GM19328 (cell line): ENCODE results near the gene DNM1.

Experiments used
- ATAC-seq: cut with Tn5 transposase; IDR thresholded peaks from one replicate; pipeline ENCODE4 v1.9.1; 2021; ENCODE audit warnings: mild to moderate bottlenecking, moderate library complexity; ENCODE audit not compliant: unreplicated experiment

Gene DNM1

GRCh38 chr9:128203024-128203706 is at the start of gene DNM1:
DNM1 (plus strand) TSS chr9:128203379; CDS start chr9:128203471, 92 bp downstream.
- peak; percentile 86 for ATAC-seq

DNA sequence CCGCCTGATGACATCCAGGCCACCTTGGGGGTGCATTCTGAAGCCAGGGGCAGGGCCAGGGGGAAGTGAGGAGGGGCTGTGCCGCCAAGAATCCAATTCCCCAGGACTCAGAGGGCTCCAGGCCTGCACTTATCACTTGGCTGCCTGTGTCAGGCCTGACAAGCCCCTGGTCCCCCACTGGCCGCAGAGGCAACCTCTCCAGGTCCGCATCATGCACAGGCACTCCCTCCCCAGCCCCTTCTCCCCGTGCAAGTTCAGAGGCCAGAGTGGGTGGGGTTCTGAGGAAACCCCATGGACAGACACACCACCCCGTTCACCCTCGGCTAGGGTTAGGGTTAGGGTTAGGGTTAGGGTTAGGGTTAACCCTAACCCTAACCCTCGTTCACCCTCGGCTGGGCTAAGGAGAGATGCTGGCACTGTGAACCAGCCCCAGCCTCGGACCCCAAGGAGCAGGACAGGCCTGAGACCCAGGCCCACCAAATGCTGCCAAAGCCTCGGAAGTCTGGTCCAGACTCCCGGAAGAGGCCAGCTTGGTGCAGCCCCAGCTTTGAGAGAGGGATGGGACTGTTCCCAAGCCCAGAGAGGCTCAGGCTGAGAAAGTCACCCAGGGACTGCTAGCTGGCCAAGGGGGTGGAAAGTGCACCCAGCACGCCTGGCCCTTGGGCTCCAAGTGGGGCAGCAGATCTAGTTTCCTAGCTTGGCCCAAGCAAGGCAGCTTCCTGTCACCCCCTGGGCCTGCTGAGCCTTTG is 49.1 kb upstream of the DNM1 start:
- no peak for ATAC-seq

- ATAC-seq, result no peak
Measured at GRCh38 chr9:128155736-128156500, 47.3 kb upstream of the DNM1 start.

DNA sequence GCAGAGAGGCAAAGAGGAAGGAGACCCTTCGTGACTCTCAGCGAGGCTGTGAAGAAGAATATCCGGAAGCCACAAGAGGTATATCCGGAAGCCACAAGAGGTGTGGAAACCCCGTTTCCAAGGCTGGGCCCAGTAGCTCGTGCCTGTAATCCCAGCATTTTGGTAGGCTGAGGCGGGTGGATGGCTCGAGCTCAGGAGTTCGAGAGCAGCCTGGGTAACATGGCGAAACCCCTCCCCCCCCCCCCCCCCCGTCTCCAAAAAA is 43.7 kb upstream of the DNM1 start:
- ATAC-seq, result no peak

DNA sequence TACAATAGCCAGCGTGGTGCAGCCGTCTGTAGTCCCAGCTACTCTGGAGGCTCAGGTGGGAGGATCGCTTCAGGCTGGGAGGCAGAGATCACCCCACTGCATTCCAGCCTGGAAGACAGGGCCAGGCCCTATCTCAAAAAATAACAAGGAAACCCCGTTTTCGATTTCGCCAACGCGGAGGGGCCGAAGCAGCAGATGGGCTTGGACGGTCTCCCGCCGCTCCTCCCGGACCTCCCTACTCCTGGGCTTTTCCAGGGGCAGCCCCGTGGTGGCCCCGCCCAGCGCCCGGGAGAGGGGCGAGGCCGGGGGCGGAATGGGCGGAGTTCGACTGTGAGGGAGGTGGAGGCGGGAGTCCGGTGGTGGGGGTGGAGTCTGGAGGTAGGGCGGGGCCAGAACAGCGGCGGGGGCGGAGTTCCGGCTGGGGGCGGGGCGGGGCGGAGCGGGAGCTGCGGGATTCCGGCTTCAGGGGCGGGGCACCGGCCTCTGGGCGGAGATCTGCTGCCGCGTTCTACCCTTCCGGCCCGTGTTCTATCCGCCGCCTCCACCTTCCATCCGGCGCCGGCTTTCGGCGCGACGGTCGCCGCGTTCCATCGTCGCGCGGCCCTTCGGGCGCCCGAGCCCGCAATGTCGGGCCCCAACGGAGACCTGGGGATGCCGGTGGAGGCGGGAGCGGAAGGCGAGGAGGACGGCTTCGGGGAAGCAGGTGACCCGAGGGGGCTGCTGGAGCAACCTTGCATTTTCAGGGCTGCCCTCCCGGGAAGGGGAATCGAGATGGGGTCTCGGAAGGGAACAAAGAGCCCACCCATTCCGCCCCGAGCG is 43.2 kb upstream of the DNM1 start, which contains the start of gene BBLN:
BBLN (plus strand) TSS at position 482 of the 819 bp plus-strand sequence; CDS start at position 625, 143 bp downstream.
- peak; percentile 71 for ATAC-seq

DNA sequence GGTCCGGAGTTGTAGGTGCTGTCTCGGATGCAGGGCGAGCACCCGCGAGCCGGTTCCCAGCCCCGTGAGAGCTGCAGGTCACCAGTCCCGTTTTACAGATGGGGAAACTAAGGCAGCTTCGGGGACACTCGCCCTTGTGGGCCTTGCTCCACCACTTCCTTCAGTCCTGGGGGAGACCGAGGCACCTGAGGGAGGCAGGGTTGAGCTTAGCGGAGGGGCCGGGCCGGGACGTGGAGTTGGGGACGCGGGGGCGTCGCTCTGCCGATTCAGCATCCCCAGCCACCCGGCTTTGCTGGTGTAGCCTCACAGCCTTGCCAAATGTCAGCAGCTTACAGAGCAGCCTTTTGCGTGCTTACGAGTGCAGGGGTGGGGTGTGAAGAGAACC is 42.6 kb upstream of the DNM1 start:
- ATAC-seq, result peak; percentile 8

DNA sequence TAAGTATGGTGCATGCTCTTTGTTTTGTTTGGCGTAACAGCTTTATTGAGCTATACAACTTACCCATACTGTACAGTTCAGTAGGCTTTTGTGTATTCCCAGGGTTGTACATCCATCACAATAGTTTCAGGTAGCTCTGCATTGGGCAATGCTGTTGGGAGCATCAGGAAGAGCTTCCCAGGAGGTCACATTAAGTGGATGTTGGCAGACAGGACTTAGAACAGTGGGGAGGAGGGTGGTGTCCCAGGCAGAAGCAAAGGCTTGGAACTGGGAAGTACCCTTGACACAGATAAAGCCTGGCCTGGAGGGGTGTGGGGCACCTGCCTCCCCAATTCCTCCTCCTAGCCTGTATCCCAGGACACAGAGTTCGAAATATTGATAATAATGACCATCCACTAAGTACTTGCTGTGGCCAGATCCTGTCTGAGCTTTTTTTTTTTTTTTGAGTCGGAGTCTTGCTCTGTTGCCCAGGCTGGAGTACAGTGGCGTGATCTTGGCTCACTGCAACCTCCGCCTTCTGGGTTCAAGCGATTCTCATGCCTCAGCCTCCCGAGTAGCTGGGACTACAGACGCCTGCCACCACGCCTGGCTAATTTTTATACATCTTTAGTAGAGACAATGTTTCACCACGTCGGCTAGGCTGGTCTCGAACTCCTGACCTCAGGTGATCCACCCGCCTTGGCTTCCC is 41.8 kb upstream of the DNM1 start:
- no peak for ATAC-seq

- ATAC-seq, result no peak
Measured at GRCh38 chr9:128162215-128163026, 40.8 kb upstream of the DNM1 start.

GRCh38 chr9:128163027-128163515 is 40.1 kb upstream of the DNM1 start:
- ATAC-seq, result no peak

GRCh38 chr9:128163523-128164306 is 39.5 kb upstream of the DNM1 start:
- ATAC-seq, result no peak

GRCh38 chr9:128164307-128164885 is 38.8 kb upstream of the DNM1 start:
- no peak for ATAC-seq

- no peak for ATAC-seq
Measured at GRCh38 chr9:128166169-128166568, 37.0 kb upstream of the DNM1 start.

- no peak for ATAC-seq
Measured at GRCh38 chr9:128167209-128167608, 36.0 kb upstream of the DNM1 start.

DNA sequence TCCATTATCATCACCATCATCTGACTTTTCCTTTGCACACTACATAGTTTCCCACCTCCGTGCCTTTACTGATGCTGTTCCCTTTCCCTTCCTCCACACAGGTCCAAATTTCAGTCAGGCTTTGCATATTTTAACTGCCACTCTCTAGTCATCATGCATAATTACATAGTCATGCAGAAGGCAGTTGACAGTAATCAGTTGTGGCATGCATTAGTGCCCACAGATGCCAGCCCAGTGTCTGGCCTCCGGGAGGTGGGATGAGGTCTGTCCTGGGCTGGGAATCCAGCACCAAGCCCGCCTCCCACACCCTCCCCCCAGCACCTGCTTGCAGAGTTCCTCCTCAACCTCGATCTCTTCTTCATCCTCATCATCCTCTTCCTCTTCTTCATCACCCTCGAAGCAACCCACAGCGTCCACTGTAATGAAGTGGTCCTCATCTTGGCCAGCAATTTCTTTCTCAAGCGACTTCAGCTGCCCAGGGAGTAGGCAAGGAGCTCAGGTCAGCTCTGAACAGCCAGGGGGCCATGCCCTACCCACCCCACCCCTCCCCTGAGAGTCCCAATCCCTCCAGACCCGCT is 34.4 kb upstream of the DNM1 start:
- ATAC-seq, result no peak

DNA sequence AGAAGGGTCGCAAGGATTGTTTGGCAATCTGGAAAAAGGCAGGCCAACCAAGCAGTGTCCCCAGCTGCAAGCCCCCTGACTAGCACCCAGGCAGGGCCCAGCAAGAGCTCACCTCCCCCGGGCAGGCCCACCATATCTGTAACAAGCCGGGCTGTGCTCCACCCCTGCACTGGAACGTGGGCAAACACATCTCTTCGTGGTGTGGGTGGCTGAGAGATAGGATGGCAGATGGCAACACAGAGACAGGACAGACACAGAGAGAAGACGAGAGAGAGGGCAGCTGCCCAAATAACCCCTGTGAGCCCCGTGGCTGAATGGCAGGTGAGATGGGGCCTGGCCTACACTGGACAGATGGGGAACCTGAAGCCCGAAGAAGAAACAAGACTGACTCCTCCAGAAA is 33.7 kb upstream of the DNM1 start:
- ATAC-seq, result no peak

- ATAC-seq, result no peak
Measured at GRCh38 chr9:128169925-128170324, 33.3 kb upstream of the DNM1 start.

GRCh38 chr9:128174062-128174461 is 29.1 kb upstream of the DNM1 start:
- no peak for ATAC-seq

GRCh38 chr9:128175102-128175563 is 28.0 kb upstream of the DNM1 start:
- ATAC-seq, result no peak
